Testis (tissue), 5 donors: ENCODE data around the gene CCDC9. TPM values are rescaled to one million over a fixed set of nuclear protein-coding genes. Genes with fewer than 3 reads are reported as not detected.
A peak's percentile ranks its signal among the peaks of the same experiment; 100 is the strongest.

Source experiments
- DNase-seq: peaks from one replicate; pipeline ENCODE4 v3.0.0-alpha.2; 2019
- H3K27ac ChIP-seq, 2 donors: fragments of 200-600 bp; sonication (generic); one replicate each; pipeline ENCODE4 v1.5.1; 2019
- H3K27me3 ChIP-seq: fragments of 200-600 bp; sonication (generic); one replicate; pipeline ENCODE4 v1.5.1; 2019
- H3K36me3 ChIP-seq: fragments of 200-600 bp; sonication (generic); one replicate; pipeline ENCODE4 v1.5.1; 2017; ENCODE audit warnings: low read depth; ENCODE audit errors: missing control alignments
- H3K4me1 ChIP-seq: fragments of 200-600 bp; sonication (generic); one replicate; pipeline ENCODE4 v1.5.1; 2019
- H3K4me3 ChIP-seq, 2 donors: fragments of 200-600 bp; sonication (generic); one replicate each; pipeline ENCODE4 v1.5.1; 2017 to 2019
- H3K9me3 ChIP-seq: fragments of 200-600 bp; sonication (generic); one replicate; pipeline ENCODE4 v1.5.1; 2017
- CTCF ChIP-seq, 3 experiments: fragments of 450-650 bp in 2 of 3; fragments of 200-600 bp in 1 of 3; sonication (generic) in 1 of 3; IDR thresholded peaks; one replicate each; pipeline ENCODE4 v1.5.1; 2016 to 2019; ENCODE audit warnings: antibody characterized with exemption in 3 of 3, mild to moderate bottlenecking in 2 of 3, moderate library complexity in 1 of 3
- POLR2A ChIP-seq: fragments of 450-650 bp; IDR thresholded peaks from one replicate; pipeline ENCODE4 v1.6.1; 2017; ENCODE audit warnings: antibody characterized with exemption, mild to moderate bottlenecking, moderate library complexity
- WGBS, 2 donors: methylation state at CpG; one replicate each; pipeline ENCODE4 v1.1.5; 2018; 5-methylcytosine and 5-hydroxymethylcytosine counted together
- intact Hi-C: fragments of 100-400 bp; cut with DNase I; formaldehyde crosslinking; loops from one replicate; pipeline ENCODE4 v1.15.1; 2023; ENCODE audit warnings: low total_unique reads
- long read RNA-seq, 2 donors: transcript quantifications; one replicate each; lab custom pipeline, GENCODE V29; 2026
- polyA plus RNA-seq: library from polyadenylated mRNA; stranded (reverse); fragments of 350-450 nt; fragmentation: Illumina TruSeq; extraction: RNeasy Lipid Tissue Mini Kit (QIAGEN cat#74804); gene quantifications from one replicate; pipeline ENCODE4 v1.2.3, GENCODE V29; 2014; ENCODE audit warnings: low read depth, low replicate concordance; ENCODE audit not compliant: insufficient read depth
- total RNA-seq, 2 donors: library from RNA; depleted of rRNA; stranded (reverse); fragments of >200 nt; gene quantifications; one replicate each; pipeline ENCODE4 v1.2.3, GENCODE V29; 2016

CCDC9 gene
- 10 to 100 TPM; 61.0 to 65.0 TPM for total RNA-seq
- polyA plus RNA-seq, result 50.9 TPM
- long read RNA-seq, donor 1, transcript CCDC9-201 (12 exons, 2,093 nt), result major isoform, 5 of 5 reads
- long read RNA-seq, donor 1, partial matches to known transcripts, result 0 of 5 reads
- long read RNA-seq, donor 1, other reads (novel, unspliced or antisense), result 0 of 5 reads
- long read RNA-seq, donor 2, result 0 reads

- Histone ChIP-seq H3K27ac (peak within 1 kb of the TSS; percentile 87 to 97), H3K36me3 (no peaks in the 10 kb centered on the region), H3K9me3 (no peaks in the 10 kb centered on the region), H3K4me3 (peak within 1 kb of the TSS; percentile 53 to 70), H3K4me1 (peaks cover 17% of the 10 kb centered on the region), H3K27me3 (no peaks in the 10 kb centered on the region)
- intact Hi-C loops, result no loop called here
- 12% methylated on average over 46 to 54 of the region's 60 CpGs for WGBS, 2 donors
- peak; percentile 79 for TF ChIP-seq POLR2A
- TF ChIP-seq CTCF (IDR thresholded peaks at IDR 0.05), result peak in 1 of 3 experiments; percentile 22
- peak; percentile 97 for DNase-seq
Observed at GRCh38 chr19:47255879-47256692, at the start of gene CCDC9. TSS of gene CCDC9 (plus strand) at chr19:47256525. CDS start at chr19:47258401, 1,876 bp downstream.

GRCh38 chr19:47209319-47210179 is 46.8 kb upstream of the CCDC9 start:
- WGBS, 2 donors, result 81 to 84% methylated on average over 10 to 13 of the region's 13 CpGs
- H3K27ac ChIP-seq, result no peak overlapping the region

GRCh38 chr19:47210180-47210490 is 46.2 kb upstream of the CCDC9 start:
- no peak overlapping the region for H3K4me3 ChIP-seq
- no peaks in the 10 kb centered on the region for H3K36me3 ChIP-seq
- intact Hi-C loops, result no loop called here
- TF ChIP-seq POLR2A (no peak), CTCF (IDR thresholded peaks at IDR 0.05) (no peak)
- H3K27ac ChIP-seq, result no peak overlapping the region
- no peaks in the 10 kb centered on the region for H3K9me3 ChIP-seq
- DNase-seq, result no peak
- no peaks in the 10 kb centered on the region for H3K27me3 ChIP-seq
- peaks cover 6% of the 10 kb centered on the region for H3K4me1 ChIP-seq

More at GRCh38 chr19:47209319-47210179, 46.8 kb upstream of the CCDC9 start:
- peaks cover 6% of the 10 kb centered on the region for H3K4me1 ChIP-seq
- intact Hi-C loops, result loop anchor here (10.0 kb wide), 1 partner anchor 55 kb away; no protein-coding TSS in a partner anchor
- H3K4me3 ChIP-seq, result no peak overlapping the region
- no peaks in the 10 kb centered on the region for H3K9me3 ChIP-seq
- no peaks in the 10 kb centered on the region for H3K36me3 ChIP-seq
- DNase-seq, result no peak
- TF ChIP-seq POLR2A, result no peak
- TF ChIP-seq CTCF (IDR thresholded peaks at IDR 0.05), result no peak
- no peaks in the 10 kb centered on the region for H3K27me3 ChIP-seq

GRCh38 chr19:47210689-47211316 is 45.5 kb upstream of the CCDC9 start:
- Histone ChIP-seq H3K36me3 (no peaks in the 10 kb centered on the region), H3K9me3 (no peaks in the 10 kb centered on the region), H3K27me3 (no peaks in the 10 kb centered on the region), H3K4me1 (peaks cover 6% of the 10 kb centered on the region), H3K4me3 (no peak overlapping the region), H3K27ac (peak overlapping the region in 1 of 2 donors; percentile 46)
- TF ChIP-seq POLR2A (no peak), CTCF (IDR thresholded peaks at IDR 0.05) (peak; percentile 66 to 91 (median 88))
- WGBS, 2 donors, result 39 to 42% methylated on average over 19 of the region's 19 CpGs
- intact Hi-C loops, result no loop called here
- peak; percentile 92 for DNase-seq
